LNCAP (cell line): ENCODE data around the gene MEGF6.

ENCODE experiments used
- TF ChIP-seq, protein P1 (sequence below): fragments of 450-650 bp; IDR thresholded peaks from 2 replicates; pipeline ENCODE4 v1.5.1; 2017; ENCODE audit warnings: mild to moderate bottlenecking

MEGF6 gene

DNA sequence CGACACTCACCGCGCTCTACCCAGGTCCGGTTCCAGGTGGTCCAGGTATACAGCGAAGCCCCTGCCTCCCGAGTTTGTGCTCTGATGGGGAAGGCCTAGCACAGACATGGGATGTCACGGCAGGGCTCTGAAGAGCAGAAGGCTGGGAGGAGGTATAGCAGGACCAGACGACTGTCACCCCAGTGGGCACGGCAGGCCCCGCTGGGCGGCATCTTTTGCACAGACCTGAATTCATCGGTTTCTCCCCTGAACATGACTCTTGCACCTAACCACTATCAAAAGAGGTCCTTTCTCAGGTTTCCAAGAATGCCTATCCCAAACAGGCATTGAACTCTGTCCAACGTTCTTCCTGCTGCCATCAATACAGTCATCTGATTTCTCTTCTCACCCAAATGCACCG, 126.3 kb downstream of the MEGF6 start:
- TF ChIP-seq, protein P1, sequence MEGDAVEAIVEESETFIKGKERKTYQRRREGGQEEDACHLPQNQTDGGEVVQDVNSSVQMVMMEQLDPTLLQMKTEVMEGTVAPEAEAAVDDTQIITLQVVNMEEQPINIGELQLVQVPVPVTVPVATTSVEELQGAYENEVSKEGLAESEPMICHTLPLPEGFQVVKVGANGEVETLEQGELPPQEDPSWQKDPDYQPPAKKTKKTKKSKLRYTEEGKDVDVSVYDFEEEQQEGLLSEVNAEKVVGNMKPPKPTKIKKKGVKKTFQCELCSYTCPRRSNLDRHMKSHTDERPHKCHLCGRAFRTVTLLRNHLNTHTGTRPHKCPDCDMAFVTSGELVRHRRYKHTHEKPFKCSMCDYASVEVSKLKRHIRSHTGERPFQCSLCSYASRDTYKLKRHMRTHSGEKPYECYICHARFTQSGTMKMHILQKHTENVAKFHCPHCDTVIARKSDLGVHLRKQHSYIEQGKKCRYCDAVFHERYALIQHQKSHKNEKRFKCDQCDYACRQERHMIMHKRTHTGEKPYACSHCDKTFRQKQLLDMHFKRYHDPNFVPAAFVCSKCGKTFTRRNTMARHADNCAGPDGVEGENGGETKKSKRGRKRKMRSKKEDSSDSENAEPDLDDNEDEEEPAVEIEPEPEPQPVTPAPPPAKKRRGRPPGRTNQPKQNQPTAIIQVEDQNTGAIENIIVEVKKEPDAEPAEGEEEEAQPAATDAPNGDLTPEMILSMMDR, result no peak

DNA sequence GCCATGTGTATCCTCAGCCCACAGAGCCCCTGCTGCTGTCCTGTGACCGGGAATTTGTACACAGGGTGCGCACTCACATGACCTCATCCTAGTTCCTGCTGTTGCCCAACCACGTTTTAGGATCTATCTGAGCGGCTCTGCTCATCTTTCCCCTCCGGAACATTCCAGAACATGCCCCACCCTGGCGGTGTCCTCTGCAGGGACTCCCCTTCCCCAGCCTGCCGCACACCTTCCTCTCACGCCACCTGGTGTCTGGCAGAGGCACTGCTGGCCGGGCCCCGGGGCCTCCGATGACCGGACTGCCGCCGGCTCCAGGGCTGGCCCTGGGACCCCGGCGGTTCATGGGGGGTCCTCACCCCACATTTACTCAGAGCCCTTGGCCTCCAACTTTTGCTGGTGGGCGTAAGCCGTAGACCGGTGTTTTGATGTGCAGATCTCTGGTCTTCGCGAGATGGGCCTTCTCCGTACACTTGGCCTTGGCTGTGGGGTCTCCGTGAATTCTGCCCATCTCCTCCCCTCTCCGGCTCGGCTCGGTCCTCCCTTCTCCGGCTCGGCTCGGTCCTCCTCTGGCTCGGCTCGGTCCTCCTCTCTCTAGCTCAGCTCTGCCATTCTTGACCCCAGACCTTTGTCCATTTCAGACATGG, 127.4 kb downstream of the MEGF6 start:
- TF ChIP-seq, protein P1, result peak; percentile 96

DNA sequence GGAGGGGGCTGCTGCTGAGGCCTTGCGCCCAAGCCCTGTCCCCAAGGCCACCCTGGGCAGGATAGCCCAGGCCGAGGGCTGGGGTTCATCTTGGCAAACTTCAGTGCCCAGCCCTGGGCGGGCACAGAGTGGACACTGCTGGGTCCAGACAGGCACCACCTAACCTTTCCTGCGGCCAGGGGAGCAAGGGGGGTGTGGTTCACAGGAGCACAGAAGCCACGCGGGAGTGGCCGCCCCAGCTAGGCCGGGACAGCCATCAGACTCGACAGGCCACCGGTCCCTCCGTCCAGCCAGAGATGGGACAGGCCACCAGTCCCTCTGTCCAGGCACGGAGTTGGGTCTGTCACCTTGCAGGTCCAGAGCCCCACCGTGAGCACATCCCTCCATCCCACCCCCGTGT, 127.9 kb downstream of the MEGF6 start:
- TF ChIP-seq, protein P1, result no peak

DNA sequence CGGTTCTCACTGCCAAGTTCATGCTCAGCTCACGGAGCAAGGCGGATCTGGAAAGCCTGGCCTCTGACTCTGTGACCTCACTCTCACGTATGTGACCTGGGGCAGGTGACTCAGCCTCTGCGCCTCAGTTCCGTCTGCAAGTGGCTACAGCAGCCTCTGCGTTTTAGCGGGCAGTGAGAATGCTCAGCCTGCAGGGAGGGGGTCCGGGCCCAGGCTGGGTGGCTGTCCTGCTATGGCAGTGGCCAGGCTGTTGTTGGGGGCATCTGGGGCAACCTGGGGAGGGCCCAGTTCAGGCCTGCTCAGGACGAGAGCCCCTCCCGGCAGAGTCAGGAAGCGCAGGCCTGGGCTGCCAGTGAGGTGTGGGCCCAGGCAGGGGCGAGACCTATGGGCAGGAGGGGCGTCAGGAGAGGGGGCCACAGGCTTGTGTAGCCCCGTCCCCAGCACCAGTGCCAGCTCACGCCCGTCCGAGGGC, 128.9 kb downstream of the MEGF6 start:
- TF ChIP-seq, protein P1, result peak; percentile 19; the same call in 1 of the 2 replicates

DNA sequence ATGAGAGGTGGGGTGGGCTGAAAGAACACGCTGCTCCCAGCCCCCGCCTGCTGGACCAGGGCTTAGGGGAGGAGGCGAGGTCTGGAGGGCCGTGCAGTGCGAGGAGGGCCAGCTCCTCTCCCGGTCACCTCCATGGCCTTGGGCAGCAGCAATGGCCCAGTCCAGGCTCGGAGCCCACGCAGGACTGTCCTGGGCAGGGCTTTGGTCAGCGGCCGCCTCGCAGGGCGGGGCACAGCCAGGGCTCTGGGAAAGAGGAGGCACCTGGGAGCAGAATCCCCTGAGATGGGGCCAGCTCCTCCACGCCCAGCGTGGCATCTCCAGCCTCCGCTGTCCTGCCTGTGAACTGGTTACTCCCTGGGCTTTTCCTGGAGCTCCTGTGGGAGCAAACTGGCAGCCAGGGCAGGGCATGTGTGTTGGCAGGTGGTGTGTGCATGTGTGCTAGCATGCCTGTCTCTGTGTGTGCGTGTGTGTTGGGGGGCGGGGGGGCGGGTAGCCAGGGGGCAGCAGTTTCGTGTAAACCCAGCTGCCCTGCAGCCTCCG, 129.4 kb downstream of the MEGF6 start:
- TF ChIP-seq, protein P1, result no peak

DNA sequence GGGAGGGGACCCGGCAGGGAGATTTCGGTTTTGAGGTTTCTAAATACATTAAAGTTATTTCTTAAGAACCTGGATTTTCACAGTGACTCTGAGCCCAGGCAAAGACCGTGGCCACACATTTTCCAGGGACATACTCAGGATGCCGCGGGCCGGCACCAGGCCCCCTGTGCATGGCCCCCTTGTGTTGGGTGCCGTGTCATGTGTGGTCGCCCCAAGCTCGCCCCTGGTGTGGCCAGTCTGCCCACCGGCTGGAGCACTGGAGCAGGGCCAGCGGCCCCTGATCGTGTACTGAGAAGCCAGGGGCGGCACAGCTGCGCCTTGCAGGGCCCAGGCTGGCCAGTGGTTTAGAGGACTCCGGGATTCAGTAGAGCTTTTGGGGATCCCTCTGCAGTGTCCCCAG, 130.3 kb downstream of the MEGF6 start:
- TF ChIP-seq, protein P1, result no peak

DNA sequence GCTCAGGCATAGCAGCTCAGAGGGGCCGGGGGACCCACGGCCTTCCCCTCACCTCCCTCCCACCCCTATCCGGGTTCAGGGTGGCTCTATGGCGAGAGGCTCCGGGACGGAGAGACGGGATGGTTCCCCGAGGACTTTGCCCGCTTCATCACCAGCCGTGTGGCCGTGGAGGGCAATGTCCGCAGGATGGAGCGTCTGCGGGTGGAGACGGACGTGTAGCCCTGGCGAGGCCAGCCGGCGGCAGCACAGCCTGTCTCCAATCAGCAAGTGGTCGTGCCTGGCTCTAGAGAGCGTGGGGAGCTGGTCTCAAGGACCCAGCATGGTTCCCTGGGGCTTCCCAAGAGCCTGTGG, 131.0 kb downstream of the MEGF6 start:
- TF ChIP-seq, protein P1, result no peak
